Measurements from ENCODE around the gene MMADHC.
"Not testable (repeated sequence)": the region's sequence is repeated elsewhere in the genome, so short reads cannot be mapped to it uniquely, and the experiment has no call there.

MMADHC gene

DNA sequence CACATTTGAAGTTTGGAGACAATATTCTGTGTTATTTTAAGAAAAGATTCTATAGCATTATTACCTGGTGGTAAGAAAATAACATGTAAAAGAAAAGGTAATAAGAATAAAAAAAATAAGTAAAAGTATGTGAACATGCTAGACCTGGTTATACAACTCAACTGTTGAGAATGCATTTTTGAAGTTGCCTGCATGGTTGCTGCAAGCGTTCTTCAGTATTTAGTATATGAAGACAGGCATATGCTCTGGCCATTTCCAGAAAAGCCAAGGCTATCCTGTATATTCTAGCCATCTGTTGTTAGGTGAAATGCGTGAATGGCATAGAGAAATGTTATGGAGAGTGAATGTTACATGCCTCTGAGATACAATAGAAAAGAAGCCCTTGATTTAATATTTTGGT lies 6.8 kb upstream of the MMADHC start:
- no peak for DNase-seq

DNA sequence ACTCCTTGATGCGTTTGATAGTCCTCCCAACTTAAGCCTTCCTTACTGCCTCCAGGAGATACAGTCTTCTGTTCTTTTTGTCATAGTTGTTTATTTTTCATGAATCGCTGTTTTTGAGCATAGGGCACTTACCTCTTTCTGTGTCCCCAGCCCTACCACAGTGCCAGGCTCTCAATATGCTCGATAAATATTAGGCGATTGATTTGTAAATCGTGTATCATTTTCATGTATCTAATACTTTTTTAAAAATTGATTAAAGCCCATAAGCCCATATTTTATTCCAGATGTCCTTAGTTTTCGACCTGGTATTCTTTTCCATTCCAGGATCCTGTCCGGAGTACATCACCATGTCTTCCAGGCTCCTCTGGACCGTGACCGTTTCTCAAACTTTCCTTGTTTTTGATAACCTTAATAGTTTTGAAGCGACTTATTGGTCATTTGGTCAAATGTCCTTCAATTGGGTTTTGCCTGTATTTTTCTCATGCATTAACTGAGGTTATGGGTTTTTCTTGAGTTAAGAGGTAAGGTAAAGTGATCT lies 444 bp upstream of the MMADHC start:
- DNase-seq: no peak

DNA sequence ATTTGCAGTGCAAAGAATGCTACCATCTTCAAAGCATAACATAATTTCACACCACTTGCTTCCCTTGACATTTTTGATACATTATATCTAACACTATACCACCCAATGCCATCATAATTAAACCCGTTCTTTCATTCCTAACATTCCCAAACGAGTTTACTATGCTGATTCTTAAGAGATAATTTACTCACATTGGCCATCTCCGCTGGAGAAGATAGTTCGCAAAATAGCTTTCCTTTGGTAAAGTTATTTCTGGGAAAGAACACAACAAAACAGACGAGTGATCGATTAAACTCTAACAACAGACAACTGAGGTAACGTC lies 716 bp downstream of the MMADHC start:
- DNase-seq: no peak

DNA sequence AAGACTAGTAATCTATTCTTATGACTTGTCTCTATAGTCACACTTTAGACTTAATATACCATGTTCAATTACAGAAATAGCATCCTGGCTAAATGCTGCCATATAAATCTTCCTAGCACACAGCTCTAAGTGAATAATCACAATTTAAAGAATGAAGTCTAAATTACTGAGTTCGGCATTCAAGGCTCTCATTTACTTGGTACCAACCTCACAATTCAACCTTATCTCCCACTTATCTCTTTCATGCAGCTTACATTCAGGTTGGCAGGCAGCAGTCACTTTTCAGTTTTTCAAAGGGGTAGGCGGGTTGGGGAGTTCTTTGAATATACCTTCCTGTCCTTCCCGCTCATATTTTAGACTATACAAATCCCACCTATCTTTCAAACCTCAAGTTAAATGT lies 1.5 kb downstream of the MMADHC start:
- no peak for DNase-seq

DNA sequence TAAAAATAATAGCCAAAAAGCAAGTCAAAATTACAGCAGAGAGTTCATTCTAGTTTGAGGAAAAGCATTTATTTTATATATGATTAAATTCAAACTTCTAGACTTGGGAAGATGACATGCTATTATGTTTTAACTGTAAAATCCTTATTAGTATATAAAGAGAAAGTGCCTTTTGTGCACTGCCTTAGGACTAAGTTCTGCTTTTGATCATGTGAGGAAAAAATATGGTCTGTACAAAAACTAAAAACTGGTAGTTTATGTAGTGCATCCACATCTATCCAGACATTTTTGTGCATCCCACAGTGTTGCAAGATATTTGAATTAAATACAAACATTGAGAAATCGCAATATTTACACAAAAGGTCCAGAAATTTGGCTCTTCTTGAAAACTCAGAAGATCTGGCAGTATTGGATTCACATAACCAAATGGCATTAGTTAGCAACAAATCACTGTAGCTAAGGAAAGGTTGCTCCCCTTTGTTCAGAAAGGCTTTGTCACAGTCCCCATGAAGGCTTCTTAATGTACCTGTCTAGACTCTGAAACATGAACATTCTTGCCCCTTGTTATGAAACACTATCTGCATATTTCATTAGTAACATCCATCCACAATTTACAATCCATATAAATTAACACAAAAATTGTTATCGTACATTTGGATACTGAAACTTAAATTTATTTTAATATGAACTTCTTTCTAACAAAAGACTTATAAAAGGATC lies 2.2 kb downstream of the MMADHC start:
- DNase-seq: no peak

DNA sequence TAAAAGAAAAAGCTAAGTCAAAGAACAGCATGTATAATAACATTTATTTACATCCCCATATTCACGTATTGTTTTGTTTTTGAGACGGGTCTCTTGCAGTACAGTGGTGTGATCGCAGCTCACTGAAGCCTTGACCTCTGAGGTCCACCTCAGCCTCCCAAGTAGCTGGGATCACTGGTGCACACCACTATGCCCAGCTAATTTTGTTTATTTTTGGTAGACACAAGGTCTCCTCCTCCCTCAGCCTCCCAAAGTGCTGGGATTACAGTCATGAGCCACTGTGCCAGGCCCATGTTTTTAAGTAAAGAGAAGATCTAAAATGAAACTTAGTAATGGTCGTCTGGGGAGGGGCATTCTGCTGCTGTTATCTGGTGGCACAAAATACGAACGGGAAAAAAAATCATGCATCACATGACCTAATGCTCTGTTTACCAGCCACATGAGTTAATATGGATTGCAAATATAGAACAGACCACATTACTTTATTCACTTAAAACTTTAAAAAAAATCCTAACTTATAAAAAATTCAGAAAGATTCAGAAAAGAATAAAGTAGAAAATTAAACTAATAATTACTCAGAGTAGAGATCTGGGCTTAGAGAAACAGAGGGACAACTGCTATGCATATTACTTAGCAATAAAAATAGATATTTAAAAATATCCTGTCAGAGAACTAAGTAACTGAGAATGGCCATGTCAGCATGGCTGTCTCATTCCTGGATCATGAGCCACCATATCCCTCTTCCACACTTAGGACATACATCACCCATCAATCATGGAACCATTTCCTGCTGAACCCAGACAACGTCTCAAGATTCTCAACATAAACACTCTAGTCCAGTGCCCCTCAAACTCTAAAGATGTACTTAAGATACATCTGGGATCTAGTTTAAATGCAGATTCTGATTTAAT lies 7.3 kb downstream of the MMADHC start:
- DNase-seq: peak; percentile 80

DNA sequence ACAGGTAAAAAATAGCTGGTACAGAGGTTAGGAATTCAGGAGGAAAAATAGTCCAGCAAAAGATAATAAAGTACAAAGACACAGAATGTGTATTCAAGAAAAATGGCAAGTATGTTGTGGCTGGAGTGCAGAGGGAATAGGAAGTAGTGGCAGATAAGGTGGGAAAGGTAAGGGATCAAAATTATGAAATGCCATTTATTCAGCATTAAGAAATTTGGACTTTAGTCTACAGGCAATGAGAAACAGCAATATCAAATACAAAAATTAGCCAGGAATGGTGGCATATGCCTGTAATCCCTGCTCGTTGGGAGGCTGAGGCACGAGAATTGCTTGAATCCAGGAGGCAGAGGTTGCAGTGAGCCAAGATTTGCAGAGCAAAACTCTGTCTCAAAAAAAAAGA lies 10.3 kb downstream of the MMADHC start:
- no peak for DNase-seq

DNA sequence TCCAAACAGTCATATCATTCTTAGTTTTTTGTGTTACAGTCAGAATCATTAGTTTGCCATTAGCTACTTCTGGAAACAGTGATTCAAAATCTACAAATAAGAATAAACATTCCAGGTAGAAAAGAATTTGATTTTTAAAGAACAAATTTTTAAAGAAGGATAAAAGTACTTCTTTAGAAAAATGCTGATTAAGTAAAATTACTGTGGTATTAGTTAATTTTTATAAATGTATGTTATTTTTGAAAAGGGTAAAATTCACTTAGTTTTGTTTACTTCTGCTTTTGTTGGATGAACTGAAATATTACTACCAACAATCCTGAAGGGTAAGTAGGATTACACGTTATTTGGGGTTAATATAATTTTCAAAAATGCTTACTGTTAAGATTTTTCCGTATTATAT lies 11.8 kb downstream of the MMADHC start:
- DNase-seq: no peak

DNA sequence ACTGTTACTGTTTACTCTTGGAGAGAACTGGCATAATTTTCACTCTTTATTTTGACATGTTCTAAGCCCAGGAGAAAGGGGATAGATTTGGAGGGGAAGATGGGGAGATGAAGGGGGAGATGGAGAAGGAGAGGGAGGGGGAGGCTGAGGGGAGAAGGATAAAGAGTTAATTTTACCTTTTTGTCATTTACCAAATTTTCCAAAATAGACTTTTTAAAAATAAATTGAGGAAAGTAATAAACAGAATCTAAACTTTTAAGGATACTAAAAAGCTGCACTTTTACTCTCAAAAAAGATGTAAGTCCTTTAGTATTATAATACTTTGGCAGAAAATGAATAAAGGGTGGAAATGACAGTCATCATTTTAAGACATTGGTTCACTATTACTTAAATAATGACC lies 12.3 kb downstream of the MMADHC start:
- DNase-seq: no peak

DNA sequence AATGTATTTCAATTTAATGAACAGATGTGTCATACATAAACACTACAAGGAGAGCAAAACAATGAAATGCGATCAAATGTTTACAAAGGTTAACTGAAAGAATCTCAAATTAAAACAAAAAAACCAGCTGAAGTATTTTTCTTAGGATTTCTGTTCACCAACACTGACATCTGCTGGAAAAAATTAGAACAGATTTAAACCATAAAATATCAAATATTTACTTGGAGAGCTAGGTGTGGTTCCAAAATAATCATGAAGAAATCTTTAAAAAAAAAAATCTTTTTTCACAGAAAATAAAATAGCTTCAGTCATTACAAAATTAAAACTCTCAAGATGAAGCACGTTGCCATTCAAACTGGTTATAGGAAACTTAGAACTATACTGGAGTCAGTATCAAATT lies 13.8 kb downstream of the MMADHC start:
- no peak for DNase-seq

DNA sequence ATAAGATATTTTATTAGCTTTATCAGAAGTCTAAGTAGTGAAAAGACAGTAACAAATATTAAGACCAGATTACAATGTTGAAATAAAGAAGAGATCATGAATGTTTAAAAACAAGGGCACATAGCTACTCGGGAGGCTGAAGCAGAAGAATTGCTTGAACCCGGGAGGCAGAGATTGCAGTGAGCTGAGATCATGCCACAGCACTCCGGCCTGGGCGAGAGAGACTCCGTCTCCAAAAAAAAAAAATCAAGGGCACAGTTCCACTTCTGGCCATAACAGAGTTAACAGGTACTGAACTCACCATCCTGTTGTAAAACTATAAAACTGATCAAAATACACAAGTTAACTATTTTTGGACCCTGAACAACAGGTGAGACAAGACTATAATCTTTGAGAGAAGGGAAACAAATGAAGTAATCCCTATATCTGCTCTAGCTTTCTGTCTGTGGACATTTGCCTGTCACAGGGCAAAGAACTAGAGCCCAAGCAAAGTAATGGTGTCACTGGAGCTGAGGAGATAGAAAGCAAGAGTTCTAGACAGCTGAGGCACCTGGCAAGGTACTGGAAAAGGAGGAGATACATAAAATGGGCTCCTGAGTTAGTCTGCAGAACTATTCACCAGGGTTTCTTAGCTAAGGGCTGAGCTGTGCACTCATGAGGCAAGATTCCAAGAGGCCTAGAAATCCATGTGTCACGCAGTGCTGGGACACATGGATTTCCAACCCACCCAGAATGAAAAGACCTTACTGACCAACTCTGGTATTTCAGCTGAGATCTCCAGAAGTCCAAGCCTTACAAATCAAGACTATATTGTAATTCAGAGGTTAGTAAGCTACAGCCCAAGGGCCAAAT lies 15.2 kb downstream of the MMADHC start:
- no peak for DNase-seq

DNA sequence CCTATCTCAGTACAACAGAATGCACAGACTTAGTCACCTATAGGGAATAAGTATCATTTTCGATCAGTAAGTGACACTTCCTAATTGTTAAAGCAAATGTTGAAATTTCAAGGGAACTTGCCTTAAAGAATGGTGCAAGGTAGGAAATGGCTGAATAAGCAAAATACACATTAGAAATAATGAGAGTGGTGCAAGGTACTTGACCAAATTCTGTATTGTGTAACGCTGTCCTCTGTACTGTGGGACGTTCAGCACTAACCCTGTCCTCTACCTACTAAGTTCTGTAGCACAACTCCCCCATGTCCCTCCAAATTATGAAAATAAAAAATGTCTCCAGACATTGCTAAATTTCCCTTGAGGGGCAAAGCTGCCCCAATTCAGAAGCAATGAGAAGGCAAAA lies 19.4 kb downstream of the MMADHC start:
- DNase-seq: no peak

DNA sequence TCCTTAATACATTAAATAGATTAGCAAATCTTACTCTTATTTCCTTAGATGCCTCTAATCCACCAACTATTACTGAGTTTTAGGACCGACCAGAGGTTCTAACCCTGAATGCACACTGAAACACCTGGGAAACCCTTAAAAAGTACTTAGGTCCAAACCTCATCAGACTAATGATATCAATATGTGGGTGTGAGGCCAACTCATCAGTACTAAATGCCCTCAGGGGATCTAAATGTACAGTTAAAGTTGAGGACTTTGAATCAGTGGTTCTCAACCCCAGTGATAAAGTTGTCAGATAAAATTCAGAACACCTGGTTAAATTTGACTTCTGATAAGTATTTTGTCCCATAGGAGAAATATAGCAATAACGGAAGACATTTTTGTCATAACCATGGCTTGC lies 20.9 kb downstream of the MMADHC start:
- no peak for DNase-seq

DNA sequence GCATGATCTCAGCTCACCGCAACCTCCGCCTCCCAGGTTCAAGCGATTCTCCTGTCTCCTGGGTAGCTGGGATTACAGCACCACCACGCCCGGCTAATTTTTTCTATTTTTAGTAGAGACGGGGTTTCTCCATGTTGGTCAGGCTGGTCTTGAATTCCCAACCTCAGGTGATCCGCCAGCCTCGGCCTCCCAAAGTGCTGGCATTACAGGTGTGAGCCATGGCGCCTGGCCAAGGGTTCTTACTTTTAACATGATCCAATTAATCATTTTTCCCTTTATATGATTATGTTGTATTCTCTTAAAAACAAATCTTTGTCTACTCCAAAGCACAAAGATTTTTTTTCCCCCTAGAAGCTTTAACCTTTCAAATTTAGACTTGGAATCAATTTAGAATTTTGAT lies 21.9 kb downstream of the MMADHC start:
- not testable (repeated sequence) for DNase-seq

DNA sequence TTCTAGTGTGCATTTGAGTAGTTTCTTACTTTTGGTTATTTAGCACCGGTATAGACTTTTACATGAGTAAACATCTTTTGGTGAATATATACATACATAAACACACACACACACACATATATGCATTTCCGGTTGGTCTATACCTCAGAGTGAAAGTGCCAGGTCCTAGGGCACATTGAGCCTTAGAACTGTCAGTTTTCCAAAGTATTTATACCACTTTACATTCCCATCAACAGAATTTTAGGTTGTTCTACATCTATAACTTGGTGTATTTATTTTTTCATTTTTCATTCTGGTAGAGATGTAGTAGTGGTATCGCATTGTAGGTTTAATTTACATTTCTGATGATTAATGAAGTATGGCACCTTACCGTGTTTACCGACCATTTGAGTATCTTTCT lies 22.6 kb downstream of the MMADHC start:
- no peak for DNase-seq

DNA sequence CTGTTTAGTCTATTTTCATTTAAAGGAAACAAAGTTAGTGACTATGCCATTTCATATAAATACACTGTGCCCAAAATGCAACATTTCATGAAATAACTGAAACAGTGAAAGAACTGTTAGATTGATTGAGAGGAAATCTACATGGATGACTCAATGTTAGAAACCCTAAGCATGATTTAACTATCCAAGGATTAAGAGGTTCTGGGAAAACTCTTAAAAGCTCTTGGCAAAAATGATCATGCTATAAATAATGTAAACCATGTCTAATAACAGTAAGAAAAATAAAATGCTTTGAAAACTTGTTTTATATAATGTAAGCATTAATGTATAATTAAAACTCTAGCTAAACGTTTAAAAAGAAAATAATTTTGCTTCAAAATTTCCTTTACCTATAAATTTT lies 23.5 kb downstream of the MMADHC start:
- DNase-seq: no peak

DNA sequence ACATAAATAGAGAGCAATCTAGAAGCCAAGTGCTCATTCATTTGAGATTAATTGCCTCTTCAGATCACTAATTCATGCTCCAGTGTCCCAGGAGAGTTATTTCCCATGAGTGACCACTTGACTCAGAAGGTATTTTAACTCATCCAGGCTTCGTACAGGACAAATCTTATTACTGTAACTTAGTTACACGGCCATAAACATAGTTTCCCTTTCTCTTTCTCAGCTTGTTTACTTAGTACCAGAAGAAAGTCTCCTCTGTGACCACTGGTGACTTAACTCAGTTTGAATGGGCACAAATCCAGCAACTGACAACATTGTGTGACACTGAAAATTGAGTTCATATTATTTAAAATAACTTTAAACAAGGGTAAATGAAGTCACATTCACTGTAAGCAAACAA lies 25.3 kb downstream of the MMADHC start:
- DNase-seq: peak; percentile 24

DNA sequence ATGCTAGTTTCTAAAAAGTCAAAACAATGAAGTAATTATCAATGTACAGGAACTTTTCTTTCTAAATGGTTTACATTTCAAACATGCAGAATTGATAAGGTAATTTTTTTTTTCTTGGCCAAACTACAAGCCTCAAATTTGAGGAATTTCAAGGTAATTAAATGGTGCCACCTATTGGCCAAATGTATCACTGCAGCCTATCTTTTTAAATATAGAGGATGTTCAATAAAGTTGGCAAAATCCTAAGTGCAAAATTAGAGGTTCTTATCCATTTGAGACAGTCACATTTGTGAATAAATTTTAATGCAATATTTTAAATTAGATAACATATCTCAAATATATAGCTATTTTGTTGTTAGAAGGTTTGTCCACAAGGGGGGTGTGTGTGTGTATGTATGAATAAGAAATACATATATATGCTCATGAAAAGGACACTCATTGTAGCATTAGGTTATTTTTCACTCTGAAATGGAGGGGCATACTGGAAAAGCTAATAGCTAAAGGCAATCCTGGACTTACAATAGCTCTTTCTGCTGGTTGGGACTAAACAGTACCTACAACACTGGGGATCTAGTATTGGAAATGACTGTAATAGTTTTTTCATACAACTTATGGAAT lies 26.2 kb downstream of the MMADHC start:
- DNase-seq: peak; percentile 36

DNA sequence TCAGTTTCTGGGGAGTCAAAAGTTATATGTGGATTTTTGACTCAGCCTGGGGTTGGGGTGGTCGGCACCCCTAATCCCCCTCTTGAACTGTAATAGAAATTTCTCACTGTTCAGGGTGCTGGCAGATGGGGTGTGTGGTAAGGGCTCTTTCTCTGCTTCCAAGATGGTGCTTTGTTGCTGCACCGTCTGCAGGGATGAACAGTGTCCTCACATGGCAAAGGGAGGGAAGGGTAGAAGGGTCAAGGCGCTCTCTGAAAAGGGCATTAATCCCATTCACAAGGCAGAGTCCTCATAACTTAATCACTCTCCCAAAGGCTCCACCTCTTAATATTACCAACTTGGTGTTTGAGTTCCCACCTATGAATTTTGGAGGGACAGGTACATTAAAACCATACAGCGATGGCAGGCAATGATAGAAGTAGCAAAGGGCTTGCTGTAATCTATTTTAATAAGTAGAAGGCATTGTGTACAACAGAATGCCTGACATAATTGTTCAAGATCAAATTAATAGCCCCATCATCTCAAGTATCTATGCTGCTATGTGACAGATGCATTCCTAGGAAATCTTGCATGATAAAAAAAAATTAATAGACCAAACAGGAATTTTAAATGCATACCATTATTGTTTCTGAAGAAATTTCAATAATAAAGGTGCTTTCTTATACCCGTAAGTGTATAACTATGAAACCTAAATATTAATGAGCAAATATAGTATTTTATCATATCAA lies 28.1 kb downstream of the MMADHC start:
- DNase-seq: no peak

DNA sequence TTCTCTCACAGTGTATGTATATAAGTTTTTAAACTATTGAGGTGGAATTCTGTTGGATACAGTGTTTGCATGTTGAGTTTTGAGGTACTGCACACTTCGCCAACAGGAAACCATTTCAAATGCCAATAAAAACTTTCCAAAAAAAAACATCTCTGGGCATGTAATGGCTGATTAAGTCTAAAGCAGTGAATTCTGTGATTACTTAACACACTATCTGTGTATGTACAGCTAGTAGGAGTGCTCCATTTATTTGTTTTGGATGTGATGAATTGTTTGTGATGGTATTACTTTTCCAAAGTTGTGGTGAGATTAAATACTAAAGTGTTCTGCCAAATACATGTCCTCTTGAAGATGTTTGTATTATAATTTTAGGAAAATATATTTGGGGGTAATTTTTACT lies 31.1 kb downstream of the MMADHC start:
- no peak for DNase-seq

DNA sequence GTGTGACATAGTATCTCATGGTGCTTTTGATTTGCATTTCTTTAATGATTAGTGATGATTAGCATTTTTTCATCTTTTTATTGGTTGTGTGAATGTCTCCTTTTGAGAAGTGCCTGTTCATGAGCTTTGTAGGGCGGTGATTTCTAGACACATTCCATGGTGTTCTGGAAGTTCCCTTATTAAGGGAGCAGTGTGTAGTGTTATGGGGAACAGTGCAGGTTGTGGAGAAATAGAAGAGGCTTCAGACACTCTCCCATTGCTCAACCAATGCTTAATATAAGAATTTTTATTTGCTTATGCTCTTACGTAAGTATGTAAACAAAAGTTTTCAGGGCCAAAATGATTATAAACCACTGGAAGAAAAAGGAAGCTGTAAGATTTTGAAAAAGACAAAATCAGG lies 34.7 kb downstream of the MMADHC start:
- DNase-seq: no peak

DNA sequence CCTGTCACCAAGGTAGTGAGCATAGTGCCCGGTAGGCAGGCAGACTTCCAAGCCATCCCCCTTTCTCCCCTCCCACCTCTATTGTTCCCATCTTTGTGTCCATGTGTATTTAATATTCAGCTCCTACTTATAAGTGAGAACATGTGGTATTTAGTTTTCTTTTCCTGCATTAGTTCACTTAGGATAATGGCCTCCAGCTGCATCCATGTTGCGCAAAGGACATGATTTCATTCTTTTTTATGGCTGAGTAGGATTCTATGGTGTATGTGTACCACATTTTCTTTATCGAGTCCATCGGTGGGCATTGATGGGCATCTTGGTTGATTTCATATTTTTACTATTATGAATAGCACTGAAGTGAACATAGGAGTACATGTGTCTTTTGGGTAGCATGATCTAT lies 35.3 kb downstream of the MMADHC start:
- no peak for DNase-seq
